Activated T-helper 1 cell treated with Interleukin-2 at 50 U/mL for 16 hours (primary cell): Measurements from ENCODE around the gene CSGALNACT2.

Source experiments
- DNase-seq: peaks from one replicate; pipeline ENCODE4 v3.0.0-alpha.2; 2020; ENCODE audit warnings: low read depth

Gene CSGALNACT2

DNA sequence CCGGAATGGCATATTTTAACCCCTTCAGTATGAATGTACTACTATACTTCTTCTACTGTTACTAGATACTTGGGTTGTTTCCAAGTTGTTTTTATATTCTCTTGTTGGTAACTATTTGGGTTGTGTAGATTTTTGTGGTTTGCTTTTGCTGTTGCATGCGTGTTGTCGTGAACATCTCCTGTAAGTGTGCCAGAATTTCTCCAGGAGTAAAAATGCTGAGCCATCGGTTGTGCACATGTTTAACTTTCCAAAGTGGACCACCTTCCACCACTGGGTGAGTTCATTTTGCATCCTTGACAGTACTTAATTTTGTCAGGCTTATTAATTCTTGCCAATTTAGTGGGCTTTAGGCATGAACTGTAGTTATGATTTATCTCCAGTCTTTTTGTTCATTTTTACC, 47.9 kb downstream of the CSGALNACT2 start:
- DNase-seq = no peak

DNA sequence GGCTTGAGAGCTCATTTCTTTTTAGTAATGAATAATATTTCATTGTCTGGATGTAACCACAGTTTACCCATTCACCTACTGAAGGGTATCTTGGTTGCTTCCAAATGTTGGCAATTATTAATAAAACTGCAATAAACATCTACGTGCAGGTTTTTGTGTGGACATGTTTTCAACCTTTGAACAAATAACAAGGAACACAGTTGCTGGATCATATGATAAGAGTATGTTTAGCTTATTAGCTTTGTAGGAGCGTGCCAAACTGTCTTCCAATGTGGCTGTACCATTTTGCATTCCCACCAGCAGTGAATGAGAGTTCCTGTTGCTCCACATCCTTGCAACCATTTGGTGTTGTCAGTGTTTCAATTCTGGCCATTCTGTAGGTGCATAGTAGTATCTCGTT, 49.0 kb downstream of the CSGALNACT2 start:
- DNase-seq = no peak

DNA sequence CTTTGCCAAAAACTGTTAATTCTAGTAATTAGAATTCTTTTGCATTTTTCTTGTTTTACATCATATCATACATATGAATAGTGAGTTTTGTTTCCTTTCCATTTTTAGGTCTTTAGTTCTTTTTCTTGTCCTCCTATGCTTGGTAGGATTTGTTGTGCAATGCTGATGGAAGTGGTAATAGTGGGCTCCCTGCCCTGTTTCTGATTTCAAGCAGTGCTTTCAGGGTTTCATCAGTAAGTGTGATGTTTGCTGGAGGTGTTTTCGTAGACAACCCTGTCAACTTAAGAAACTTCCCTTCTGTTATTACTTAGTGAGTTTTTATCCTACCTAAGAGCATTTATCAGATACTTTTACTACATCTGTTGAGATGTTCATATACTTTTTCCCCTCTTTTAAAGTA, 50.5 kb downstream of the CSGALNACT2 start:
- DNase-seq = no peak

DNA sequence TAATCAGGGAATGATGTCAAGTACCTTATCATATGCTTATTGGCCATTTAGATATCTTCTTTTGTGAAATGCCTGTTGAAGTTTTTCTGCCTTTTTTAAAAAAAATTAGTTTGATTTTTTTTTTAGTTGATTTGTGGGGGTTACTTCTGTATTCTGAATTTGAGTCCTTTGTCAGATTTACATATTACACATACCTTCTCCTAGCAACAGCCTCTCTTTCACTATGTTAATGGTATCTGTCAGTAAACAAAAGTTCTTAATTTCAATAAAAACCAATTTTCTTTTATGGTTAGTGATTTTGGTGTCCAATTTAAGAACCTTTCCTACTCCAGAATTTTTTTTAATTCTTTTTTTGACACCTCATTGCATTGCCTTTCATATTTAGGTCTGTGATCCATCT, 52.0 kb downstream of the CSGALNACT2 start:
- DNase-seq = no peak

DNA sequence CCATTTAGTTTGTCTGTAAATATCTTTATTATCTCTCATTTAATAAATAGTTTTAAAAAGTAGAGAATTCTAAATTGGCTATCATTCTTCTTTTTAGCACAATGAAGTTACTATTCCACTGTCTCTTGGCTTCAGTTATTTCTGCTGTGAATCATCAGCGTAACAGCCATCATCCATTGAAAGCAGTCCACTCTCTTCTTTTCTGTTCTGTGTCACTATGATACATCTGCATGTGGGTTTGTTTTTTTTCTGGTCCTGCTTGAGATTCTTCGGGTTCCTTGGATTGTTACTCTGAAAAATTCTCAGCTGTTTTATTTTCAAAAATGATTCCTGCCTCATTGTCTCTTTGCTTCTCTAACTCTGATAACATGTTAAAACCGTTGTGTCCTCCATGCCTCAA, 52.5 kb downstream of the CSGALNACT2 start:
- DNase-seq = no peak

DNA sequence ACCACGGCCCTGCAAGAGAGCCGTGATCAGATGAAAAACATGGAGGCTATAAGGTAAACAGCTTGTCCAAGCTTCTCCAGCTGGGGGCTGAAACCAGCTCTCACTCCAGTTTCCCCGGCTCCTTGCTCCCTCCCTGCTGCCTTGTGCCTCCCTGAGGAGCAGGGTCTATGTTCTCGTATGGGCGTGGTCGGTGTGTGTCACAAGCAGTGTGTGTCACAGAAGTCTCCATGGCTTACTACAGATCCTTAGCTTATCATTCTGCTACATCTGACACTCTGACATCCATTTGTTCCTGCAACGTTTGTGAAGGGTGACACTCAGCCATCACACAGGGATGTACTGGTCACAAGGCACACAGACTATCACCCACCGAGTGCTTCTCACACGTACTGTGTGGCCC, 54.6 kb downstream of the CSGALNACT2 start:
- no peak for DNase-seq

DNA sequence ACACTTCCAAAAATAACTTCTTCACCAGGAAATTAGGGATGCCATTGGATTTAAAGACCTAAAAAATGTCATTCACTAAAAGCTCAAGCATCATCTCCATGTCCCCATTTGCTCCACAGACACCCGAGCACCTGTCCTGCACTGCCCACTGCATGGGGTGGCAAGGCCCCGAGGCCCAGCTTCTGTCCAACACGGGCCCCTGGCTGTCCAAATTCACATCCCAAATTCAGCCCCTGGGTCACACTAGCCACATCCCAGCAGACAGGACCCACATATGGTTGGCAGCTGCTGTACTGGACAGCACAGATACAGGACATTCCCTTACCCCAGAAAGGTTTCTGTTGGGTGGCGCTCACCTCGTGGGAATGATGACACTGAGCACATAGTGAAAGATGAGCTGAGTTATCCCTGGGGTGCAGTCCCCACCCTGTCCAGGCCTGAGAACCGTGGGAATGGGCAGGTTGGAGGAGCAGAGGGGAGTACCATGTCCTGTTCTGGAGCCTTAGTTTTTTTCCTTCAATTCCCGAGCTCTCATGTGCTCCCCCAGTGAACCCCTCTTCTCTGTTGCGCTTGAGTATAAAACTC, 55.3 kb downstream of the CSGALNACT2 start:
- no peak for DNase-seq

DNA sequence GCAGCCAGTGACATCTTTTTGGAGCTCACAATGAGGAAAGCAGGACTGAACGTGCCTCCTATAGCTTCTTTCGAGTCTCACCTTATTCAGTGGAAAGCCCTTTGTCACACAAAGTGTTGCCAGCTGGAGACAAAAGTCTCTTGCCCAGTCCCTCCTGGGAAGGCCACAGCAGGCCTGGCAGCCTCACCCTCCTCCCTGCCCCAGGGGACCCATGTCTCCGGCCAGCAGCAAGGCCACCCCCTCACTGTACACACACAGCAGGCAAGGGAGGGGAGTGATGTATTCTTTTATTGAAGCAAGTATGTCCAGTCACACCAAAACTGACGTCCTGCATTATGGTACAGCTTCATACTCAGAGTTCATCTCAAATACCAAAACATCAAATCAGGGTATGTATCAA, 56.0 kb downstream of the CSGALNACT2 start:
- DNase-seq = no peak

DNA sequence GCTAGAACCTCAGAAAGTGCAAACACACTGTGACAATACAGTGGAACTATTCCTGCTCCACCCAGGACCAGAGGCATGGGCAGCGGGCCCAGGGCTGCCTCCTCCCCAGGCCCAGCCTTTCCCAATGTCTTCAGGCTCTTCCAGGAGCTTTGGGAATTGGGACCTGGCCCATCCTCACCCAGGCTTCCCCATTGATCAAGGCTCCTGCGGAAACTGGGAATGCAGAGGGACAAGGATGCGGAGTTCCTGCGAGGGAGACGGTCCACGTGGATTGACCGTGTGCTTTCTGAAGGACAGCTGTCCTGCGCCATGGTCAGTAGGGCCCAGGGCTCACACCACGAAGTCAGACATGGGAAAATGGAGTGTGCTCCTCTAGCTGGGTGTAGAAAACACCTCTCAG, 56.6 kb downstream of the CSGALNACT2 start:
- DNase-seq = no peak

DNA sequence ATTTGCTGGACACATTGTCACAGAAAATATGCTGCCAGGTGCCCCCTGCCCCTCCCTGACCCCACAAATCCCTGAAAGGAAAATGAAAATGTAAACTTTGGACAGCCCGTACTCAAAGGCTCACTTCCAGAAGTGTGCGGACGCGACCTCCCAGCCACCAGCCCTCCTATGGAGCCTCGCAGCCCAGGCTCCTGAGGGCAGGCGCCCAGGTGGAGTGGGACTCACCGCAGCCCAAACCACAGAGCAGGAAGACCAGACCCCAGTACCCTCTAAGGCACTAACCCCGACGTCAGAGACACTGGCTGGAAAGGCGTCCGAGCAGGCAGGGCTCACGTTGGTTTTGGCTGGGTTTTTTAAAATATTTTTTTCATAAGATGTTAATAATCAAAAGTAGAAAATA, 57.3 kb downstream of the CSGALNACT2 start:
- no peak for DNase-seq

DNA sequence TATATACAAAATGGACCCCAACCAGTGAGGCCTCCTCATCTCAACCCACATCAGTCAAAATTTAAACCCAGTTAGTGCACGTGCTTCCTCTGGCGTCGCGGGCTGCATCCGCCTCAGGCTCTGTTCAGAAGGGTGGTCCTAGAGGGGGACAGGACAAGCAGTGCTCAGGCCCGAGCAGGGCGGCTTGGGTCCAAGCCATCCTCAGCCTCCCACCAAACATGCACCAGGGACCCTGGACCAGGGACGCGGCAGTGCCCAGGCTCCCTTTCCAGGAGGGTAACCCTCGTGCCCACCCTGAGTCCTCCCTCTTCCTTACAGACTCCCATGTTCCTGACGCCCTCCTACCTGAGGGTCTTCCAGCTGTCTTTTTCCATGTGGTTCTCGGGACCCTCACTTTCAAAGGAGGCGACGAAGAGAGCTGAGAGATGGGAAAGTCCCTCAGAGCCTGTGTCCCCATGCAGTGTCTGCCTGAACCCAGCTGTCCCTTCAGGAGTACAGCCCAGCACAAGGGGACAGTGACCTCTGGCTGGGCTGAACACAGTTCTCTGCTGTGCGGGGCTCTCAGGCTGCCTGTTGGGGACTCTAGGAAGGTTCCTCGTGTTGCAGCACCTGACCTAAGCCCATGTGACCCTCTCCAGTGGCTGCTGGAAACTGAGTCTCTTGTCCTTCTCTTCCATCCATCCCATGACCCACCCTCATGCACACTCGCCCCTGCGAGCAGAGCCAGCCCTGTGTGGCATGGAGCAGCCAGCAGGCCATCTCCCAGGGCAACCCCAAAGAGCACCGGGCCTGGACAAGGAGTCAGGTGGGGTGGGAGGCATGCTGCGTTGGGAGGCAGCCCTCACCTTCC, 58.1 kb downstream of the CSGALNACT2 start:
- DNase-seq = no peak

DNA sequence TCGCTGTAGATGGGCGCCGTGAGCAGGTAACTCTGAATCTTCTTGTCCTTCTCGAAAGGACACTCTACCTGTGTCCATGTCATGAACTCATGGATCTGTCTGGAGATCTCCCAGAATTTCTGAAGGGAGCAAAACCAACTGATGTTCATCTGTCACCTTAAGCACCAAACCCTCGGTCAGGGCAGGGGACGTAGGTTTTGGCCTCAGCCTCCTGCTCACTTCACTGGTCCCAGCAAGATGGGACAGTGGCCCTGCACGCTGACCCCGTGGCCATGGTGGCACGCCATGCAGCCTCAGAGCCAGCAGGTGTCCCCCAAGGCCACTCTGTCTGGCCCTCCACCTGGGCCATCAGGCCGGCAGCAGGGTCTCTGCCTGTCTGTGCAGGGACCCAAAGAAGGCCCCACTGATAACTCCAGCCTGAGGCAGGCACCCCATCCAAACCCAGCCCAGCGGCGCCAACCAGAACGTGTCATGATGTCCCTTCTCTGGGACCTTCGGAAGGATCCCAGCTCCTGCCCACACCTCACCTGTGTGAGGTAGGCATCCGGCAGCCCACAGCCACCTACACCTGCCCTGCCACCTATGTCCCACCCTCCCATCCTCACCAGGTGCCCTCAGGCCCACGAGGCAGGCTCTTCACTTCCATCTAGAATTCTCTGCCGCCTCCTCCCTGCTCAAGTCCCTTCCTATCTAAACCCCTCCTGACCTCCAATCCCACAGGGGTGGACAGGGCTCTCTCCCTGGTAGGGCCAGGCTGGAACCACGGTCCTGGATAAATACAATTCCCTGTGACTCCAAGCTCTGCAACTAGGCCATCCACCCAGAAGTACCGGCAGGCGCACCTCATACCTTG, 59.0 kb downstream of the CSGALNACT2 start:
- no peak for DNase-seq

DNA sequence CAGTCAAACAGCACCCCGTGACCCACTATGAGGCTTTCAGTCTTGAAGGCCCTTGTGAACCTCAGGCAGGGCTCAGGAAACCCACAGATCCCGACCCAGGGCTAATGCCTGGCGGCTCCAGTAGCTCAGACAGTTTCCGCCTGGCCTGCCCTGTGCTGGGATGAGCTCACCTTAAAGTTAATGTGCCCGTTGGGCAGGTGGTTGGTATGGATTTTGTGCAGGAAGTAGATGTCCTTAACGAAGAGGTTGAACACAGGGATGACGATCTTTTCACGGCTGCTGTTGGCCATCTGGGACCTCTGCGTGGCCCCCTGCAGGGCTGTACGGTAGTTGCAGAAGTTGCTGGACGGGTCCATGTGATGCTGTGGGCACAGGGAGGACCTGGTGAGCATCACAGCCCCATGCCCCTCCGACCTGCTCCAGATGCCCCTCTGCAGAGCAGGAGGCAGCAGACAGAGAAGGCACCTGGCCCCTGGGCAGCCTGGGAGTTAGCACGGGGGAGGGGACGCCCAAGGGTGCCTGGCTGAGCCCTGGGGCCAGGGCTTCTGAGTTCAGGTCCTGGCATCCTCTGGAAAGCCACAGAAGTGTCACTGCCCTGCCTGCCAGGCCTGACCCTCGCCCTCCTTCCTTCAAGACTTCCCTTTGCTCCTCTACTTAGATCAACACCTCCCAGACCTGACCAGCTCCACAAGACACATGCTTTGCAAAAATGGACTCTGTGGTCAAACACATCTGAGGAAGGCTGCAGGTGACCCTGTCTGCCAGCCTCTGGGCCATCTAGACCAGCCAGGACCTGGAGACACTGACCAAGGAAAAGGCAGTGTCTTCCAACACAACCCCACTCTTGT, 59.8 kb downstream of the CSGALNACT2 start:
- DNase-seq = no peak

DNA sequence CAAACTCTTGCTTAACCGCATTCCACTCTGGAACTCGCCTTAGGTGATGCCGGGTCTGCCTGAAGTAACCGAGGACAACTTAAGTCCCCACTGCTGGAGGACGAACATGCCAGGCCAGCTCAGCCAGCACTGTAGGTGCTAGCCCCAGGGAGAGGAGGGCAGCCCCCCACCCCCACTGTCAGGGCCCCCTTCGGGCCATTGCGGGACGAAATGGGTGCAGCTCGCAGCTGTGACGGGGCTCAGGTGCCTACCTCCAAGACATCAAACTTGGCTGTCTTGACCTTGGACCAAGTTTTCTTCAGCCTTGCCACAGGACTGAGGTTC, 60.4 kb downstream of the CSGALNACT2 start:
- DNase-seq = no peak

DNA sequence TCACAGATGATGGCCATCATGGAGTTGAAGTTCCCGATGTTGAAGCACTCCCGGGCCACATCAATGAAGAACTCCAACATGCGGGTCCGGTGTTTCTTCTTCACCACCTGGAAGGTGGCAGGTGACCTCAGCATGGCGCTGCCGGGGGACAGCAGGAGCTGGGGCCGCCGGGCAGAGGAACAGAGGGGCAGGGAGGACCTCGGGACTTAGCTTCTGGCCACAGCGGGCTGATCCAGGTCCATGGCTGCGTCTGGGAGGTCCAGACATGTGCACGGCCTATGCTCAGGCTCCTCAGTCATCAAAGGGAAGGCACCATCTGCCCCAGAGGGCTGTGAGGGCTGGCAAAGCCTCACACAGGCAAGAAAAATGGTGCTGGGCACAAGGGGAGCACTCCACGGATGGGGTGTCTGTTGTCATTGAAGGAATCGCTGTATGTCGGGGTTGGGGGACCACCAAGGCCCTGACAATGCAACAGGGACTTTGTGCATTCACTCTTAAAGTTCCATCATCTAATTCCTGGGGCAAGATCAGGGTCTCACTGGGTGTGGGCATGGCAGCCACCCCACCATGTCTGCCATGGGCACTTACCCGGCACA, 60.9 kb downstream of the CSGALNACT2 start:
- no peak for DNase-seq

DNA sequence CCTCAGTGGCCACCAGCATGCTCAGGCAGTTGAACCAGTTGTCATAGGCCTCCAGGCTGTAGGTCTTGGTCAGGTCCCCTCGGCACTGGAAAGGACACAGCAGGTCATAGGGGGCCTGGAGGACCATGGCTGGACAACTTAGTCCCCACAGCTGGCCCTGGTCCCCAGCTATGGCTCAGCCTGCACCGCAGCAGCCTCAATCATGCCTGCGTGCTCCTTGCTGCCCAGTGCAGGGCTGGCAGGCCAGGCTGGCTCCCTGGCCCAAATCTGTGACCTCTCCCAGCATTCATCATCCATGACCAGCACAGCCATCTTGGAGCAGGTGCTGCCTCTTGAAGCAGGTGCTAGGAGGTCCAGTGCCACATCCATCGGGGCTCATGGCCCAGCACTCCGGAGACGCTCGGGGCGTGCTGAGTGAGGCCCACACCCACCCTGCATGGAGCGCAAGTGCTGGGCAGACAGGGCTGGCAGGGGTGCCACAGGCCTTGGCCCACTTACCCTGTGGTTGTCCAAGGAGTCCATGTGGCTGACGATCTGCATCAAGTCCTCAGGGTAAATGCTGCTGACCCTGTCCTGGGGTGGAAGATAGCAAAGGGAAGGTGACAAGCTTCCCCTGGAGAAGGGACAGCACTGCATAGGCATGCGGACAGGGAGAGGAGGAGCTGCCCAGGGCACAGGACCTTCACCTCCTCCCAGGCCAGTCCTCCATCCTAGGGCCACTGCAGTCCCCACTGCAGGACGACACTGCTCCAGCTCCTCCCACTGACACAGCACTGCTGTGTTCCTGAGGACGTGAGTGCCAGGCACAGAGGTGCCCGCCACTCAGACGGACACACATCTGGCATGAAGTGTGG, 61.7 kb downstream of the CSGALNACT2 start:
- DNase-seq = no peak

DNA sequence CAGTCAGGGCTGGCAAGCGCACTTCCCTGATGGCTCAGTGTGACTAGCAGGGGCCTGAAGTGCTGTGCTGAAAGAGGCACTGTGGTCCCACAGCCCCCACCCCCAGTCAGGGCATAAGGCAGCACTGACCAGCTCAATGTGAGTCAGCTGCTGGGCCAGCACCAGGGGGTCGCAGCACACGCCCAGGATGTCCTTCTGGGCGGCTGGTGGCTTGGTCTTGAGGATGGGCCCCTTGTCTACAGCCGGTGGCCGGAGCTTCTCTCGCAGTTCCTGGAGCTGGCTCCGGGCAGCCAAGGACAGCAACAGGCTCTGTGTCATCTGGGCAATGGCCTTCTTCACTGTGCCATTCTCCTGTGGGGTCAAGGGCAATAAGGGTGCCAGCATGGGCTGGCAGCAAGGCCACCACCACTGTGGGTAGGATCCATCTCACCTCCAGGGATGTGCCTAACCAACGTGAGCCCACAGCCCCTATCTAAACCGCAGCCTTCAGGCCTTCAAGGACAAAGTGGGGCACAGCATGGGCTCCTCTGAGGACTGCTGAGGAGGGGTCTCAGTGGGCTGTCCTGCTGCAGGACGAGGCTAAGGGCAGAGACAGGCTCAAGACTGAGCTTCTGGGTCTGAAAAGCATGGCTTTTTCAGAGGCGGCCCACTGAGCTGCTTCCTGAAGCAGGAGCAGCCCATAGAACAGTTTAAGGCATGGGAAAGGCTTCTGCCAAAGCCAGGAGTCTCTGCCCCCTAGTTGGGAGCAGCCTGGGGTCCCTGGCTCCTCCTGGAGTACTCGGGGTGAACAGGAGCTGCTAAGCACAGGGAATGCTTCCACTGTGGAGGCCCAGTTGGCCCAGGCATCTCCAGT, 62.5 kb downstream of the CSGALNACT2 start:
- no peak for DNase-seq

DNA sequence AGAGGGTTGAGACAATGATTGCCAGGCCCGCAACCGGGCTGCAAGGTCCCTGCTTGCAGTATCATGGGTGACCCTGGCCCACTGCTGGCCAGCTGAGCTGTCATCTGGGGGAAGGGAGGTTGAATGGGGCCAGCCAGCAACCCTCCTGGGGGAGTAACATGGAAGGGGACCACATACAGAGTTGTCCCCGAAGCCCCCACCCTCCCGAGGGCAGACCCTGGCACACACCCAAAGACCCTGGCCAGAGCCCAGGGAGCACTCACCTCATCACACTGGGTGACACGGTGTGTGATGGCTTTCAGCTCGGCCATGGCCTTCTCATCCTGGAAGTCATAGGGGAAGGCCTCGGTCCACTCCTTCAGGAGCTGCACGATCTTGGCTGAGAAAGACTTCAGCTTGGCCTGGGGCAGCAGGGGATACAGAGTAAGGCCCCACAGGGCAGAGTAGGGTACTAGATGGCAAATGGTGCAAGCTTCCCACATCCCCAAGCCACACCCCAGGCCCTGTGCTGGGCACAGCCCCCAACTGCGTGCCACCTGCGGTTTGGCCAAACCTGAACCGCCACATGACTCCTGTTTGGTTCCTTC, 63.4 kb downstream of the CSGALNACT2 start:
- no peak for DNase-seq

DNA sequence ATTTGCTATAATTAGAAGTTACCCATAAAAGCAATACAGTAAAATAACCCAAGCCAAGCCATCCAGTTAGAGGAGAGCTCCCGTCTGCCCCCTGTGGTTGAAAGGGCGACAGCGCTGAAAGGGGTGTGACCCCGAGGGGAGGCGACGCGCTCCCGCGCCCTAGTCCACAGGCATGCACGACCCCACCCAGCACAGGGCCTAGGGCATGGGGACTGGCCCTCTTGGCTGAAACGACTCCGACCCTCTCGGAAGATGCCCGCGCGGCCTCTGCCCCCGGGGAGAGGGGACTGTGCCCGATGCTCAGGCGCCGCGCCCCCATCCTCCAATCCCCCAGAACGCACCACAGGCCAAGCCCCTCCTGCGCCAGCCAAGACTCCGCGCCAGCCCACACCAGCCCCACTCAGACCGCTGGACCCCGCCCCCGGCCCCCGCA, 64.0 kb downstream of the CSGALNACT2 start:
- DNase-seq = no peak
